Activated CD8-positive, alpha-beta T cell treated with anti-CD3 and anti-CD28 coated beads for 36 hours (primary cell): ENCODE data around the gene TRAPPC11. TPM values are rescaled to one million over a fixed set of nuclear protein-coding genes. Genes with fewer than 3 reads are reported as not detected.

Source experiments
- ATAC-seq: fragments of 200-7000 bp; cut with Tn5 transposase; one replicate; pipeline ENCODE4 v1.10.0; 2021; ENCODE audit warnings: mild to moderate bottlenecking, moderate library complexity
- CTCF ChIA-PET: fragments of 350-600 bp; sonication (Branson Sonifier 250); formaldehyde crosslinking; loops from one replicate; lab custom pipeline; 2021; ENCODE audit warnings: antibody characterized with exemption; lab: Charles Lee
- POLR2A ChIA-PET: fragments of 350-600 bp; sonication (Branson Sonifier 250); formaldehyde crosslinking; loops from one replicate; lab custom pipeline; 2021; ENCODE audit warnings: antibody characterized with exemption; lab: Charles Lee
- DNase-seq: peaks from one replicate; pipeline ENCODE4 v3.0.0-alpha.2; 2020
- H3K27ac Mint-ChIP-seq: one replicate; pipeline ENCODE4 v1.8.0; 2021; ENCODE audit warnings: mild to moderate bottlenecking, mixed read lengths
- H3K27me3 Mint-ChIP-seq: one replicate; pipeline ENCODE4 v1.8.0; 2021; ENCODE audit warnings: mixed read lengths
- H3K36me3 Mint-ChIP-seq: one replicate; pipeline ENCODE4 v1.8.0; 2021; ENCODE audit warnings: low read depth, mixed read lengths
- H3K4me1 Mint-ChIP-seq: one replicate; pipeline ENCODE4 v1.8.0; 2021; ENCODE audit warnings: low read depth, mixed read lengths
- H3K4me3 Mint-ChIP-seq: one replicate; pipeline ENCODE4 v1.8.0; 2021; ENCODE audit warnings: mild to moderate bottlenecking, moderate library complexity, mixed read lengths
- H3K9me3 Mint-ChIP-seq: one replicate; pipeline ENCODE4 v1.8.0; 2021; ENCODE audit warnings: mixed read lengths
- intact Hi-C: fragments of 100-400 bp; cut with micrococcal nuclease; formaldehyde crosslinking; loops from one replicate; pipeline ENCODE4 v1.10.0; 2022
- total RNA-seq, 2 experiments: library from RNA; stranded (reverse); gene quantifications; one replicate each; pipeline ENCODE4 v1.2.3, GENCODE V29; 2021
- TF ChIP-seq, protein P1 (sequence below): fragments of 200-600 bp; IDR thresholded peaks from one replicate; pipeline ENCODE4 v1.8.0; 2022; ENCODE audit warnings: antibody characterized with exemption, mild to moderate bottlenecking

The TRAPPC11 gene
- total RNA-seq, 2 experiments from 2014 or later = 28.5 to 32.2 TPM

- Mint-ChIP-seq H3K27ac (peak overlapping the region; percentile 95), H3K4me1 (peaks cover 34% of the 10 kb centered on the region)
- intact Hi-C loops = loop anchor here (10.0 kb wide), 1 partner anchor 153 kb away; the partner anchor contains the start of gene ING2
Measured at GRCh38 chr4:183657564-183657963, 1.5 kb upstream of the TRAPPC11 start.

DNA sequence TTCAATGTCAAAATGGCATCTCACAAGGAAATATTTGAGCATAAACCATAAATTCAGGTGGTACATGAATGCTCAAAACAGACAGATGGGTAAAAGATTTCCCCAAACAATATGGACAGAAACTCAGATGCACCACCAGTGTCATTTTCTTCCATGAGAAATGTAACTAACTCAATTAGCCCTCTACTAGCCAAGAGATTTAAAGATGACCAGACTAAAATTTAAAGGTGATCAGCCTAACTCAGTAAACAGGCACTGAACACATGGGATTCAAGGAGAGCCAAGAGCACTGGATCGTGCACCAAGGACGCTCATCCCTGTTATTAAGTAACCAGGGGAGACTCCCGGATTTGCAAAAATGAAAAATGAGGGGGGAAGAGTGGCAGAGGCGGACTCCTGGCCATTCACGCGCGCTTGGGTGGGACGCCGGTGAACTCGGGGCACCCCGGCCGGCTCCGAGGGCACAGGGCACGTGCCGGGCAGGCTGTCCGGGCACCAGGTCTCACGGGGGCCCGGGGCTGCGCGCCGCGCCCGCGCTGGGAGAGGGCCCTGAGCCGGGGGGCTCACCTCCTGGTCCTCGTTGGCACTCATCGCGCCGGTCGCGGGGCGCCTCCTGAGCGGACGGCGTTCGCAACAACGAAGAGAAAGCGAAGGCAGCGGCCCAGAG lies 598 bp upstream of the TRAPPC11 start:
- H3K4me1 Mint-ChIP-seq = peaks cover 34% of the 10 kb centered on the region
- no peak for ATAC-seq
- CTCF ChIA-PET = no interaction called here
- no peaks in the 10 kb centered on the region for H3K9me3 Mint-ChIP-seq
- H3K36me3 Mint-ChIP-seq = peaks cover 13% of the 10 kb centered on the region
- peak overlapping the region; percentile 85 for H3K4me3 Mint-ChIP-seq
- TF ChIP-seq, protein P1, sequence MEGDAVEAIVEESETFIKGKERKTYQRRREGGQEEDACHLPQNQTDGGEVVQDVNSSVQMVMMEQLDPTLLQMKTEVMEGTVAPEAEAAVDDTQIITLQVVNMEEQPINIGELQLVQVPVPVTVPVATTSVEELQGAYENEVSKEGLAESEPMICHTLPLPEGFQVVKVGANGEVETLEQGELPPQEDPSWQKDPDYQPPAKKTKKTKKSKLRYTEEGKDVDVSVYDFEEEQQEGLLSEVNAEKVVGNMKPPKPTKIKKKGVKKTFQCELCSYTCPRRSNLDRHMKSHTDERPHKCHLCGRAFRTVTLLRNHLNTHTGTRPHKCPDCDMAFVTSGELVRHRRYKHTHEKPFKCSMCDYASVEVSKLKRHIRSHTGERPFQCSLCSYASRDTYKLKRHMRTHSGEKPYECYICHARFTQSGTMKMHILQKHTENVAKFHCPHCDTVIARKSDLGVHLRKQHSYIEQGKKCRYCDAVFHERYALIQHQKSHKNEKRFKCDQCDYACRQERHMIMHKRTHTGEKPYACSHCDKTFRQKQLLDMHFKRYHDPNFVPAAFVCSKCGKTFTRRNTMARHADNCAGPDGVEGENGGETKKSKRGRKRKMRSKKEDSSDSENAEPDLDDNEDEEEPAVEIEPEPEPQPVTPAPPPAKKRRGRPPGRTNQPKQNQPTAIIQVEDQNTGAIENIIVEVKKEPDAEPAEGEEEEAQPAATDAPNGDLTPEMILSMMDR = peak; percentile 1
- no peaks in the 10 kb centered on the region for H3K27me3 Mint-ChIP-seq
- intact Hi-C loops = loop anchor here (10.0 kb wide), 1 partner anchor 154 kb away; the partner anchor contains the start of gene ING2
- H3K27ac Mint-ChIP-seq = peak overlapping the region; percentile 95
- peak; percentile 26 for DNase-seq
- POLR2A ChIA-PET = interaction anchor here (1.9 kb wide), 1 partner anchor 214 kb away, joined by 8 read pairs; the partner anchor contains the start of gene CDKN2AIP

More at GRCh38 chr4:183657564-183657963, 1.5 kb upstream of the TRAPPC11 start:
- ChIA-PET POLR2A (interaction anchor here (1.0 to 1.4 kb wide), 2 partner anchors 12 to 143 kb away, joined by 5 read pairs; no protein-coding TSS in a partner anchor), CTCF (interaction anchor here (0.9 to 1.0 kb wide), 3 partner anchors 14 to 57 kb away, joined by 3 read pairs; no protein-coding TSS in a partner anchor)
- H3K36me3 Mint-ChIP-seq = peaks cover 19% of the 10 kb centered on the region
- peak overlapping the region; percentile 85 for H3K4me3 Mint-ChIP-seq
- DNase-seq = peak; percentile 20
- no peaks in the 10 kb centered on the region for H3K9me3 Mint-ChIP-seq
- TF ChIP-seq, protein P1 = no peak
- H3K27me3 Mint-ChIP-seq = no peaks in the 10 kb centered on the region
- no peak for ATAC-seq

GRCh38 chr4:183659872-183660242 lies 764 bp downstream of the TRAPPC11 start:
- no peaks in the 10 kb centered on the region for H3K27me3 Mint-ChIP-seq

GRCh38 chr4:183666088-183666487 lies 7.0 kb downstream of the TRAPPC11 start:
- intact Hi-C loops = no loop called here
- Mint-ChIP-seq H3K36me3 (peaks cover 33% of the 10 kb centered on the region), H3K27ac (no peak overlapping the region), H3K9me3 (no peaks in the 10 kb centered on the region), H3K4me3 (no peak overlapping the region), H3K4me1 (peaks cover 13% of the 10 kb centered on the region), H3K27me3 (no peaks in the 10 kb centered on the region)
- TF ChIP-seq, protein P1 = no peak
- ChIA-PET POLR2A (no interaction called here), CTCF (interaction anchor here (1.8 kb wide), 1 partner anchor 19 kb away, joined by 4 read pairs; no protein-coding TSS in a partner anchor)
- DNase-seq (no peak), ATAC-seq (no peak)

More at GRCh38 chr4:183659872-183660242, 764 bp downstream of the TRAPPC11 start:
- peak overlapping the region; percentile 85 for H3K4me3 Mint-ChIP-seq
- peak overlapping the region; percentile 92 for H3K27ac Mint-ChIP-seq
- no peaks in the 10 kb centered on the region for H3K9me3 Mint-ChIP-seq
- POLR2A ChIA-PET = interaction anchor here (0.6 to 2.1 kb wide), 6 partner anchors 13 to 216 kb away, joined by 3 to 9 read pairs (median 4); partner anchors contain the start of gene CDKN2AIP
- H3K36me3 Mint-ChIP-seq = peaks cover 16% of the 10 kb centered on the region
- H3K4me1 Mint-ChIP-seq = peaks cover 38% of the 10 kb centered on the region
- ATAC-seq = no peak
- intact Hi-C loops = loop anchor here (10.0 kb wide), 1 partner anchor 155 kb away; the partner anchor contains the start of gene ING2
- no peak for DNase-seq
- CTCF ChIA-PET = interaction anchor here (1.3 kb wide), 1 partner anchor 33 kb away, joined by 3 read pairs; no protein-coding TSS in a partner anchor
- TF ChIP-seq, protein P1 = no peak
